Activated naive CD8-positive, alpha-beta T cell treated with anti-CD3 and anti-CD28 coated beads, Interleukin-2, amount 50 U/mL, for 16 hours (primary cell): ENCODE data around the gene PCDHGA10.
"Not testable (repeated sequence)": the region's sequence is repeated elsewhere in the genome, so short reads cannot be mapped to it uniquely, and the experiment has no call there.

Experiments used
- DNase-seq: peaks from one replicate; pipeline ENCODE4 v3.0.0-alpha.2; 2020; ENCODE audit warnings: low read depth, low spot score

The PCDHGA10 gene

GRCh38 chr5:141420855-141421488, 8.2 kb downstream of the PCDHGA10 start, which contains the start of gene PCDHGA11:
TSS of gene PCDHGA11 (plus strand) at chr5:141421051. CDS start at chr5:141421228, 177 bp downstream.
- DNase-seq, result no peak

GRCh38 chr5:141421489-141421855, 8.7 kb downstream of the PCDHGA10 start:
- DNase-seq, result no peak

GRCh38 chr5:141422742-141423291, 10.0 kb downstream of the PCDHGA10 start:
- DNase-seq, result no peak

GRCh38 chr5:141427783-141428426, 15.1 kb downstream of the PCDHGA10 start:
- no peak for DNase-seq

GRCh38 chr5:141430332-141431113, 17.7 kb downstream of the PCDHGA10 start, which contains the start of gene PCDHGA12:
TSS of gene PCDHGA12 (plus strand) at chr5:141430507. CDS start at chr5:141430760, 253 bp downstream.
- DNase-seq, result no peak

- DNase-seq, result no peak
These were observed 18.5 kb downstream of the PCDHGA10 start for GRCh38 chr5:141431286-141431685.

GRCh38 chr5:141432308-141432707, 19.5 kb downstream of the PCDHGA10 start:
- not testable (repeated sequence) for DNase-seq

GRCh38 chr5:141432726-141433125, 19.9 kb downstream of the PCDHGA10 start:
- DNase-seq, result not testable (repeated sequence)

GRCh38 chr5:141434006-141434405, 21.2 kb downstream of the PCDHGA10 start:
- no peak for DNase-seq

GRCh38 chr5:141437221-141437620, 24.4 kb downstream of the PCDHGA10 start:
- no peak for DNase-seq

GRCh38 chr5:141439411-141440141, 26.8 kb downstream of the PCDHGA10 start:
- no peak for DNase-seq

- no peak for DNase-seq
These were observed 27.6 kb downstream of the PCDHGA10 start for GRCh38 chr5:141440341-141440740.

GRCh38 chr5:141441571-141442170, 28.9 kb downstream of the PCDHGA10 start:
- no peak for DNase-seq

GRCh38 chr5:141465351-141465750, 52.6 kb downstream of the PCDHGA10 start:
- DNase-seq, result no peak
